ENCODE measurements around the gene PIK3AP1. TPM values are rescaled to one million over a fixed set of nuclear protein-coding genes. Genes with fewer than 3 reads are reported as not detected.

The PIK3AP1 gene
- total RNA-seq, 3 donors from 2014 or later: 9.8 to 26.9 (median 14.2) TPM

- peaks cover 0 to 7% of the 10 kb centered on the region in 2 donors for H3K4me1 ChIP-seq
- H3K4me3 ChIP-seq: no peak overlapping the region
- H3K9me3 ChIP-seq: no peaks in the 10 kb centered on the region
- intact Hi-C loops (cut with DNase I; ENCODE audit: low total_unique reads): no loop called here
- no peak for DNase-seq (ENCODE audit: low spot score in 2 of 2)
- H3K27ac ChIP-seq: no peak overlapping the region
- no peaks in the 10 kb centered on the region for H3K27me3 ChIP-seq
- TF ChIP-seq POLR2AphosphoS5 (IDR thresholded peaks at IDR 0.05): no peak
- TF ChIP-seq POLR2A (IDR thresholded peaks at IDR 0.05): no peak
- no peak for TF ChIP-seq CTCF (IDR thresholded peaks at IDR 0.05)
- no peaks in the 10 kb centered on the region for H3K36me3 ChIP-seq
Measured at GRCh38 chr10:96614515-96614914, 105.8 kb downstream of the PIK3AP1 start.

GRCh38 chr10:96613576-96613975 is 106.7 kb downstream of the PIK3AP1 start:
- no peak overlapping the region for H3K27ac ChIP-seq
- no peaks in the 10 kb centered on the region for H3K36me3 ChIP-seq
- no peaks in the 10 kb centered on the region for H3K9me3 ChIP-seq
- H3K4me3 ChIP-seq: no peak overlapping the region
- H3K27me3 ChIP-seq: no peaks in the 10 kb centered on the region
- no peak for DNase-seq (ENCODE audit: low spot score in 2 of 2)
- peaks cover 0 to 2% of the 10 kb centered on the region in 2 donors for H3K4me1 ChIP-seq
- intact Hi-C loops (cut with DNase I; ENCODE audit: low total_unique reads): no loop called here
- TF ChIP-seq POLR2AphosphoS5 (IDR thresholded peaks at IDR 0.05): no peak
- no peak for TF ChIP-seq CTCF (IDR thresholded peaks at IDR 0.05)
- no peak for TF ChIP-seq POLR2A (IDR thresholded peaks at IDR 0.05)

- intact Hi-C loops (cut with DNase I; ENCODE audit: low total_unique reads): no loop called here
- H3K27me3 ChIP-seq: no peaks in the 10 kb centered on the region
Measured at GRCh38 chr10:96612055-96612830, 108.1 kb downstream of the PIK3AP1 start.

GRCh38 chr10:96610817-96611216 is 109.5 kb downstream of the PIK3AP1 start:
- intact Hi-C loops (cut with DNase I; ENCODE audit: low total_unique reads): no loop called here
- no peaks in the 10 kb centered on the region for H3K9me3 ChIP-seq
- no peaks in the 10 kb centered on the region for H3K36me3 ChIP-seq
- TF ChIP-seq POLR2AphosphoS5 (IDR thresholded peaks at IDR 0.05) (no peak), CTCF (IDR thresholded peaks at IDR 0.05) (no peak), POLR2A (IDR thresholded peaks at IDR 0.05) (no peak)
- H3K4me1 ChIP-seq: no peaks in the 10 kb centered on the region
- no peaks in the 10 kb centered on the region for H3K27me3 ChIP-seq
- H3K27ac ChIP-seq: no peak overlapping the region
- H3K4me3 ChIP-seq: no peak overlapping the region
- DNase-seq (ENCODE audit: low spot score in 2 of 2): no peak

More at GRCh38 chr10:96612055-96612830, 108.1 kb downstream of the PIK3AP1 start:
- no peak for DNase-seq (ENCODE audit: low spot score in 2 of 2)
- no peaks in the 10 kb centered on the region for H3K9me3 ChIP-seq
- TF ChIP-seq POLR2AphosphoS5 (IDR thresholded peaks at IDR 0.05): no peak
- TF ChIP-seq CTCF (IDR thresholded peaks at IDR 0.05): no peak
- TF ChIP-seq POLR2A (IDR thresholded peaks at IDR 0.05): no peak
- H3K27ac ChIP-seq: no peak overlapping the region
- no peaks in the 10 kb centered on the region for H3K4me1 ChIP-seq
- no peaks in the 10 kb centered on the region for H3K36me3 ChIP-seq
- no peak overlapping the region for H3K4me3 ChIP-seq

- Histone ChIP-seq H3K27me3 (no peaks in the 10 kb centered on the region), H3K4me1 (no peaks in the 10 kb centered on the region), H3K27ac (no peak overlapping the region), H3K4me3 (no peak overlapping the region), H3K36me3 (no peaks in the 10 kb centered on the region), H3K9me3 (no peaks in the 10 kb centered on the region)
- intact Hi-C loops (cut with DNase I; ENCODE audit: low total_unique reads): no loop called here
- DNase-seq (ENCODE audit: low spot score in 2 of 2): no peak
- TF ChIP-seq CTCF (IDR thresholded peaks at IDR 0.05): no peak
- no peak for TF ChIP-seq POLR2A (IDR thresholded peaks at IDR 0.05)
- TF ChIP-seq POLR2AphosphoS5 (IDR thresholded peaks at IDR 0.05): no peak
Measured at GRCh38 chr10:96609510-96609909, 110.8 kb downstream of the PIK3AP1 start.
